CD4-positive, alpha-beta T cell (primary cell): ENCODE results near the gene GJA8. TPM values are rescaled to one million over a fixed set of nuclear protein-coding genes. Genes with fewer than 3 reads are reported as not detected.

Source experiments
- ATAC-seq: fragments of 200-7000 bp; cut with Tn5 transposase; one replicate; pipeline ENCODE4 v1.10.0; 2022; ENCODE audit warnings: mild to moderate bottlenecking; ENCODE audit not compliant: poor library complexity
- CTCF ChIA-PET: fragments of 350-600 bp; sonication (Branson Sonifier 250); formaldehyde crosslinking; loops from one replicate; lab custom pipeline; 2021; ENCODE audit warnings: antibody characterized with exemption, inconsistent platforms; lab: Charles Lee
- POLR2A ChIA-PET: fragments of 350-600 bp; sonication (Branson Sonifier 250); formaldehyde crosslinking; loops from one replicate; lab custom pipeline; 2021; ENCODE audit warnings: antibody characterized with exemption, inconsistent platforms; lab: Charles Lee
- DNase-seq, 14 experiments: peaks; one replicate each; pipeline ENCODE4 v3.0.0-alpha.2; 2013 to 2020; ENCODE audit warnings: mixed read lengths in 2 of 14
- H3K27ac ChIP-seq, 2 donors: one replicate each; pipeline versions ENCODE4 v1.5.1 to v1.7.0; 2013; ENCODE audit warnings: low read length in 2 of 2, low read depth in 1 of 2, mild to moderate bottlenecking in 1 of 2
- H3K27me3 ChIP-seq, 2 experiments: 1 replicate in 1 of 2; 2 replicates in 1 of 2; pipeline versions ENCODE4 v1.6.1 to v1.7.0; 2013; ENCODE audit warnings: low read length in 2 of 2, control low read depth in 1 of 2, mild to moderate bottlenecking in 1 of 2, moderate library complexity in 1 of 2; ENCODE audit not compliant: insufficient read depth in 2 of 2, control insufficient read depth in 1 of 2
- H3K36me3 ChIP-seq: one replicate; pipeline ENCODE4 v1.6.1; 2013; ENCODE audit warnings: low read length, control low read depth; ENCODE audit not compliant: insufficient read depth
- H3K4me1 ChIP-seq: one replicate; pipeline ENCODE4 v1.6.1; 2013; ENCODE audit warnings: low read length, control low read depth; ENCODE audit not compliant: insufficient read depth
- H3K4me3 ChIP-seq: one replicate; pipeline ENCODE4 v1.5.1; 2013; ENCODE audit warnings: mild to moderate bottlenecking, low read length, moderate library complexity
- H3K9me3 ChIP-seq, 2 experiments: 1 replicate in 1 of 2; 2 replicates in 1 of 2; pipeline versions ENCODE4 v1.6.1 to v1.7.0; 2013; ENCODE audit warnings: low read length in 2 of 2, mild to moderate bottlenecking in 2 of 2, control low read depth in 1 of 2, moderate library complexity in 1 of 2; ENCODE audit not compliant: control insufficient read depth in 1 of 2, insufficient read depth in 1 of 2
- H3K27ac Mint-ChIP-seq: one replicate; pipeline ENCODE4 v1.8.0; 2020; ENCODE audit warnings: mixed read lengths
- H3K27me3 Mint-ChIP-seq: one replicate; pipeline ENCODE4 v1.8.0; 2021; ENCODE audit warnings: mixed read lengths
- H3K36me3 Mint-ChIP-seq: one replicate; pipeline ENCODE4 v1.8.0; 2021; ENCODE audit warnings: low read depth, mixed read lengths
- H3K4me1 Mint-ChIP-seq: one replicate; pipeline ENCODE4 v1.8.0; 2021; ENCODE audit warnings: low read depth, mixed read lengths
- H3K4me3 Mint-ChIP-seq: one replicate; pipeline ENCODE4 v1.8.0; 2020; ENCODE audit warnings: mild to moderate bottlenecking, mixed read lengths
- H3K9me3 Mint-ChIP-seq: one replicate; pipeline ENCODE4 v1.8.0; 2020; ENCODE audit warnings: mixed read lengths
- CTCF ChIP-seq: fragments of 200-600 bp; IDR thresholded peaks from one replicate; pipeline ENCODE4 v1.8.0; 2022; ENCODE audit warnings: antibody characterized with exemption, mild to moderate bottlenecking
- intact Hi-C, 2 experiments: fragments of 100-400 bp; cut with DNase I in 1 of 2; cut with micrococcal nuclease in 1 of 2; formaldehyde crosslinking; loops; one replicate each; pipeline versions ENCODE4 v1.15.1 to v1.9.0; 2023 to 2025; cut with DNase I, micrococcal nuclease
- total RNA-seq, 174 experiments: library from RNA in 2 of 174; stranded (reverse) in 2 of 174; gene quantifications; one replicate each; pipeline ENCODE4 v1.2.3 and lab custom pipeline; 2021 to 2026

Gene GJA8
- total RNA-seq, 2 experiments from 2014 or later, result not detected

- no peak for TF ChIP-seq CTCF
- Mint-ChIP-seq H3K4me3 (no peak overlapping the region), H3K36me3 (no peaks in the 10 kb centered on the region), H3K27me3 (peaks cover 2% of the 10 kb centered on the region), H3K9me3 (no peaks in the 10 kb centered on the region), H3K4me1 (no peaks in the 10 kb centered on the region), H3K27ac (no peak overlapping the region)
- DNase-seq (no peak), ATAC-seq (no peak)
- H3K4me1 ChIP-seq, result no peaks in the 10 kb centered on the region
- ChIA-PET POLR2A (no interaction called here), CTCF (no interaction called here)
- H3K27me3 ChIP-seq, result peaks cover 0 to 2% of the 10 kb centered on the region in 2 experiments
- no peaks in the 10 kb centered on the region for H3K9me3 ChIP-seq
- intact Hi-C loops, result no loop called here
- H3K36me3 ChIP-seq, result no peaks in the 10 kb centered on the region
- H3K4me3 ChIP-seq, result no peak overlapping the region
- H3K27ac ChIP-seq, result no peak overlapping the region
Observed at GRCh38 chr1:147897789-147898188, 4.8 kb upstream of the GJA8 start.

- Histone ChIP-seq H3K27ac (no peak overlapping the region), H3K36me3 (no peaks in the 10 kb centered on the region), H3K4me3 (no peak overlapping the region), H3K4me1 (no peaks in the 10 kb centered on the region), H3K27me3 (peaks cover 0 to 2% of the 10 kb centered on the region in 2 experiments), H3K9me3 (peaks cover 0 to 7% of the 10 kb centered on the region in 2 experiments)
- ChIA-PET CTCF (interaction anchor here (5.1 kb wide), 1 partner anchor 12 kb away, joined by 21 read pairs; no protein-coding TSS in a partner anchor), POLR2A (no interaction called here)
- no peak for DNase-seq
- Mint-ChIP-seq H3K4me3 (no peak overlapping the region), H3K36me3 (no peaks in the 10 kb centered on the region), H3K9me3 (no peaks in the 10 kb centered on the region), H3K4me1 (peaks cover 6% of the 10 kb centered on the region), H3K27me3 (peaks cover 3% of the 10 kb centered on the region), H3K27ac (no peak overlapping the region)
- intact Hi-C loops, result no loop called here
- TF ChIP-seq CTCF, result no peak
- no peak for ATAC-seq
Observed at GRCh38 chr1:147904726-147905125, 2.1 kb downstream of the GJA8 start.

- DNase-seq (no peak), ATAC-seq (no peak)
- Histone ChIP-seq H3K4me3 (no peak overlapping the region), H3K36me3 (no peaks in the 10 kb centered on the region), H3K27ac (no peak overlapping the region), H3K9me3 (peaks cover 0 to 7% of the 10 kb centered on the region in 2 experiments), H3K4me1 (no peaks in the 10 kb centered on the region), H3K27me3 (no peaks in the 10 kb centered on the region)
- no peak overlapping the region for H3K4me3 Mint-ChIP-seq
- no peak overlapping the region for H3K27ac Mint-ChIP-seq
- no peaks in the 10 kb centered on the region for H3K9me3 Mint-ChIP-seq
- peaks cover 6% of the 10 kb centered on the region for H3K4me1 Mint-ChIP-seq
- CTCF ChIA-PET, result no interaction called here
- intact Hi-C loops, result no loop called here
- H3K27me3 Mint-ChIP-seq, result peaks cover 3% of the 10 kb centered on the region
- TF ChIP-seq CTCF, result no peak
- H3K36me3 Mint-ChIP-seq, result no peaks in the 10 kb centered on the region
- POLR2A ChIA-PET, result no interaction called here
Observed at GRCh38 chr1:147907786-147908509, 5.4 kb downstream of the GJA8 start.
